WTC11 (cell line): ENCODE results near the gene FLT4. TPM values are rescaled to one million over a fixed set of nuclear protein-coding genes. Genes with fewer than 3 reads are reported as not detected.
A peak's percentile ranks its signal among the peaks of the same experiment; 100 is the strongest.

Experiments
- ATAC-seq: fragments of 200-7000 bp; cut with Tn5 transposase; 2 replicates; pipeline ENCODE4 v1.10.0; 2021; ENCODE audit warnings: mild to moderate bottlenecking, moderate library complexity
- CTCF ChIA-PET: fragments of 300-600 bp; sonication (Branson Sonifier 250); formaldehyde crosslinking; loops from one replicate; lab custom pipeline; 2021; ENCODE audit warnings: antibody characterized with exemption; lab: Charles Lee
- POLR2A ChIA-PET: fragments of 350-600 bp; sonication (Branson Sonifier 250); formaldehyde crosslinking; loops from one replicate; lab custom pipeline; 2021; ENCODE audit warnings: antibody characterized with exemption; lab: Charles Lee
- DNase-seq: peaks from one replicate; pipeline ENCODE4 v3.0.0; 2021; ENCODE audit warnings: low spot score
- H3K27ac Mint-ChIP-seq: 2 replicates; pipeline ENCODE4 v1.8.0; 2021; ENCODE audit warnings: mixed read lengths
- H3K27me3 Mint-ChIP-seq: 2 replicates; pipeline ENCODE4 v1.8.0; 2021; ENCODE audit warnings: low read depth, mild to moderate bottlenecking, moderate library complexity, mixed read lengths
- H3K36me3 Mint-ChIP-seq: 2 replicates; pipeline ENCODE4 v1.8.0; 2021; ENCODE audit warnings: mixed read lengths
- H3K4me1 Mint-ChIP-seq: 2 replicates; pipeline ENCODE4 v1.8.0; 2022; ENCODE audit warnings: mixed read lengths
- H3K4me3 Mint-ChIP-seq: 2 replicates; pipeline ENCODE4 v1.8.0; 2021; ENCODE audit warnings: mild to moderate bottlenecking, moderate library complexity, mixed read lengths
- H3K9me3 Mint-ChIP-seq: 2 replicates; pipeline ENCODE4 v1.8.0; 2021; ENCODE audit warnings: mixed read lengths
- ESRRA ChIP-seq: sonication (generic); formaldehyde crosslinking; IDR thresholded peaks from 2 replicates; pipeline ENCODE4 v1.8.1; 2022; ENCODE audit warnings: mild to moderate bottlenecking, missing genetic modification reagents, borderline replicate concordance
- GABPB1 ChIP-seq: sonication (generic); formaldehyde crosslinking; IDR thresholded peaks from 2 replicates; pipeline ENCODE4 v1.8.1; 2023; ENCODE audit warnings: mild to moderate bottlenecking, missing genetic modification reagents
- ZBTB21 ChIP-seq: sonication (generic); formaldehyde crosslinking; IDR thresholded peaks from 2 replicates; pipeline ENCODE4 v1.8.1; 2023; ENCODE audit warnings: mild to moderate bottlenecking, missing genetic modification reagents, borderline replicate concordance
- ZNF138 ChIP-seq: sonication (generic); formaldehyde crosslinking; conservative IDR thresholded peaks from 2 replicates; pipeline ENCODE4 v1.8.1; 2022; ENCODE audit warnings: mild to moderate bottlenecking, moderate library complexity, missing genetic modification reagents
- ZNF232 ChIP-seq: sonication (generic); formaldehyde crosslinking; IDR thresholded peaks from 2 replicates; pipeline ENCODE4 v1.8.0; 2022; ENCODE audit warnings: mild to moderate bottlenecking, missing genetic modification reagents
- ZNF671 ChIP-seq: fragments of 250-450 bp; sonication (Bioruptor Pico); IDR thresholded peaks from 2 replicates; pipeline ENCODE4 v1.8.0; 2021; ENCODE audit warnings: mild to moderate bottlenecking
- total RNA-seq: library from RNA; stranded (reverse); gene quantifications from 3 replicates; pipeline ENCODE4 v1.2.3, GENCODE V29; 2021
- TF ChIP-seq, protein P1 (sequence below): fragments of 250-450 bp; sonication (Bioruptor Pico); IDR thresholded peaks from 2 replicates; pipeline ENCODE4 v2.1.2; 2022; ENCODE audit warnings: mild to moderate bottlenecking, moderate library complexity
- TF ChIP-seq, protein P2 (sequence below): sonication (generic); formaldehyde crosslinking; IDR thresholded peaks from 2 replicates; pipeline ENCODE4 v1.8.0; 2022; ENCODE audit warnings: mild to moderate bottlenecking, missing genetic modification reagents
- TF ChIP-seq, protein P3 (sequence below): fragments of 250-450 bp; sonication (Bioruptor Pico); IDR thresholded peaks from 2 replicates; pipeline ENCODE4 v1.9.0; 2021; ENCODE audit warnings: moderate library complexity, mild to moderate bottlenecking, inconsistent platforms, borderline replicate concordance
- TF ChIP-seq, protein P4 (sequence below): sonication (generic); formaldehyde crosslinking; IDR thresholded peaks from 2 replicates; pipeline ENCODE4 v1.8.1; 2023; ENCODE audit warnings: mild to moderate bottlenecking, moderate library complexity, missing genetic modification reagents
- TF ChIP-seq, protein P5 (sequence below): sonication (generic); formaldehyde crosslinking; IDR thresholded peaks from 2 replicates; pipeline ENCODE4 v1.8.1; 2022; ENCODE audit warnings: missing genetic modification reagents, borderline replicate concordance
- TF ChIP-seq, protein P6 (sequence below): sonication (generic); formaldehyde crosslinking; IDR thresholded peaks from 2 replicates; pipeline ENCODE4 v1.8.0; 2023; ENCODE audit warnings: missing genetic modification reagents, mild to moderate bottlenecking, borderline replicate concordance
- TF ChIP-seq, protein P7 (sequence below): fragments of 250-450 bp; sonication (Bioruptor Pico); IDR thresholded peaks from 2 replicates; pipeline ENCODE4 v1.8.0; 2021; ENCODE audit warnings: mild to moderate bottlenecking

FLT4 gene
- total RNA-seq, 1 experiment from 2014 or later = 12.4 TPM

DNA sequence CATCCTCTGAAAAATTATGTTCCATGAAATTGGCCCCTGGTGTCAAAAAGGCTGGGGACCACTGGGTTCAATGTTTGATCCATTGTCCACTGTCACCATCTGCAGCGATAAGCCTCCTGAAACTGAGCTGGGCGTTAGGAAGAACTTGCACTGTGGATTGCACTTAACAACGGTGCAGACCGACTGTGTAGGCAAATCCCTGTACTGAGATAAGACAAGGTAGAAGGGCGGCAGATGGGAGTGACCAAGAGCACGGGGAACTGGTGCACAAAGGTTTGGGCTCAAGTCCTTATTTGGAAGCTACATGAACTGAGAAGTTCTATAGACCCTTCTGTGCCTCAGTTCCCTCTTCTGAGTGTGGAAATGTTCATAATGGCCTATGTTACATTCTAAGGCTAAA lies 41.6 kb upstream of the FLT4 start (continued):
- TF ChIP-seq, protein P1, sequence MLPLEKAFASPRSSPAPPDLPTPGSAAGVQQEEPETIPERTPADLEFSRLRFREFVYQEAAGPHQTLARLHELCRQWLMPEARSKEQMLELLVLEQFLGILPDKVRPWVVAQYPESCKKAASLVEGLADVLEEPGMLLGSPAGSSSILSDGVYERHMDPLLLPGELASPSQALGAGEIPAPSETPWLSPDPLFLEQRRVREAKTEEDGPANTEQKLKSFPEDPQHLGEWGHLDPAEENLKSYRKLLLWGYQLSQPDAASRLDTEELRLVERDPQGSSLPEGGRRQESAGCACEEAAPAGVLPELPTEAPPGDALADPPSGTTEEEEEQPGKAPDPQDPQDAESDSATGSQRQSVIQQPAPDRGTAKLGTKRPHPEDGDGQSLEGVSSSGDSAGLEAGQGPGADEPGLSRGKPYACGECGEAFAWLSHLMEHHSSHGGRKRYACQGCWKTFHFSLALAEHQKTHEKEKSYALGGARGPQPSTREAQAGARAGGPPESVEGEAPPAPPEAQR (CRISPR knock-in tag) = no peak
- TF ChIP-seq, protein P2, sequence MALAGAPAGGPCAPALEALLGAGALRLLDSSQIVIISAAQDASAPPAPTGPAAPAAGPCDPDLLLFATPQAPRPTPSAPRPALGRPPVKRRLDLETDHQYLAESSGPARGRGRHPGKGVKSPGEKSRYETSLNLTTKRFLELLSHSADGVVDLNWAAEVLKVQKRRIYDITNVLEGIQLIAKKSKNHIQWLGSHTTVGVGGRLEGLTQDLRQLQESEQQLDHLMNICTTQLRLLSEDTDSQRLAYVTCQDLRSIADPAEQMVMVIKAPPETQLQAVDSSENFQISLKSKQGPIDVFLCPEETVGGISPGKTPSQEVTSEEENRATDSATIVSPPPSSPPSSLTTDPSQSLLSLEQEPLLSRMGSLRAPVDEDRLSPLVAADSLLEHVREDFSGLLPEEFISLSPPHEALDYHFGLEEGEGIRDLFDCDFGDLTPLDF (CRISPR knock-in tag) = no peak
- TF ChIP-seq, protein P3, sequence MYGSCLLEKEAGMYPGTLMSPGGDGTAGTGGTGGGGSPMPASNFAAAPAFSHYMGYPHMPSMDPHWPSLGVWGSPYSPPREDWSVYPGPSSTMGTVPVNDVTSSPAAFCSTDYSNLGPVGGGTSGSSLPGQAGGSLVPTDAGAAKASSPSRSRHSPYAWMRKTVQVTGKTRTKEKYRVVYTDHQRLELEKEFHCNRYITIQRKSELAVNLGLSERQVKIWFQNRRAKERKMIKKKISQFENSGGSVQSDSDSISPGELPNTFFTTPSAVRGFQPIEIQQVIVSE (CRISPR knock-in tag) = no peak
- TF ChIP-seq GABPB1 (CRISPR knock-in tag) = no peak
- TF ChIP-seq ZBTB21 (CRISPR knock-in tag) = no peak
- TF ChIP-seq, protein P4, sequence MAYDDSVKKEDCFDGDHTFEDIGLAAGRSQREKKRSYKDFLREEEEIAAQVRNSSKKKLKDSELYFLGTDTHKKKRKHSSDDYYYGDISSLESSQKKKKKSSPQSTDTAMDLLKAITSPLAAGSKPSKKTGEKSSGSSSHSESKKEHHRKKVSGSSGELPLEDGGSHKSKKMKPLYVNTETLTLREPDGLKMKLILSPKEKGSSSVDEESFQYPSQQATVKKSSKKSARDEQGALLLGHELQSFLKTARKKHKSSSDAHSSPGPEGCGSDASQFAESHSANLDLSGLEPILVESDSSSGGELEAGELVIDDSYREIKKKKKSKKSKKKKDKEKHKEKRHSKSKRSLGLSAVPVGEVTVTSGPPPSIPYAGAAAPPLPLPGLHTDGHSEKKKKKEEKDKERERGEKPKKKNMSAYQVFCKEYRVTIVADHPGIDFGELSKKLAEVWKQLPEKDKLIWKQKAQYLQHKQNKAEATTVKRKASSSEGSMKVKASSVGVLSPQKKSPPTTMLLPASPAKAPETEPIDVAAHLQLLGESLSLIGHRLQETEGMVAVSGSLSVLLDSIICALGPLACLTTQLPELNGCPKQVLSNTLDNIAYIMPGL (CRISPR knock-in tag) = no peak
- no peak for TF ChIP-seq ZNF671 (CRISPR knock-in tag)
- TF ChIP-seq, all 79 proteins: peak for 0

DNA sequence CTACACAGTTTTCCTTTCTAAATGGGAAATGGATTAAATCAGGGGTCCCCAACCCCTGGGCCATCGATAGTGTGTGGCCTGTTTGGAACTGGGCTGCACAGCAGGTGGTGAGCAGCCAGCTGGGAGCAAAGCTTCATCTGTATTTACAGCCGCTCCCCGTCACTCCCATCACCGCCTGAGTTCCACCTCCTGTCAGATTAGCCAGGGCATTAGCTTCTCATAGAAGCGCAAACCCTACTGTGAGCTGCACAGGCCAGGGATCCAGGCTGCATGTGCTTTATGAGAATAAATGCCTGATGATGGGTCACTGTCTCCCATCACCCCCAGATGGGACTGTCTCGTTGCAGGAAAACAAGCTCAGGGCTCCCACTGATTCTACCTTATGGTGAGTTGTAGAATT lies 41.2 kb upstream of the FLT4 start:
- ATAC-seq (no peak), DNase-seq (no peak)
- CTCF ChIA-PET = interaction anchor here (2.8 kb wide), 1 partner anchor 28 kb away, joined by 9 read pairs; no protein-coding TSS in a partner anchor
- H3K4me1 Mint-ChIP-seq = peaks cover 26% of the 10 kb centered on the region
- H3K9me3 Mint-ChIP-seq = peaks cover 2% of the 10 kb centered on the region; the same call in 1 of the 2 replicates
- no peak overlapping the region for H3K4me3 Mint-ChIP-seq
- TF ChIP-seq, protein P3 (CRISPR knock-in tag) = no peak
- H3K27me3 Mint-ChIP-seq = no peaks in the 10 kb centered on the region
- H3K27ac Mint-ChIP-seq = no peak overlapping the region
- no peaks in the 10 kb centered on the region for H3K36me3 Mint-ChIP-seq
- POLR2A ChIA-PET = no interaction called here

DNA sequence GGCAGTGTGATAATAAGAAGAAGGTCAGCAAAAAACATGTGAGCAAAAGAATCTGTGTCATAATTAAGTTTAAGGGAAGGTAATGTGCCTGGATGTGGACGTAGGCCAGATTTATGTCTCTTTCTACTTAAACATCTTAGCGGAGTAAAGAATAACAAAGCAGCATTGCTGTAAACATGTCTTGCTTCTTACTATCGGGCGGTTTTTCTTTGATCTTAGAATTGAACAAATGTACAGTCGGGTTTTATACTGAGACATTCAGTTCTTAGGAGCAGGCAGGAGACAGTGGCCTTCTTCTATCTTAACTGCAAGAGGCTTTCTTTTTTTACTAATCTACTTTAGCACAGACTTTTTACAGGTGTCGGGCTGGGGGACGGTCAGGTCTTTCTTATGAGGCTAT lies 40.4 kb upstream of the FLT4 start:
- no peaks in the 10 kb centered on the region for H3K36me3 Mint-ChIP-seq
- no peak for TF ChIP-seq ZNF232 (CRISPR knock-in tag)
- no peak for TF ChIP-seq ZNF138
- TF ChIP-seq, all 79 proteins: peak for 0
- H3K27ac Mint-ChIP-seq = no peak overlapping the region
- H3K27me3 Mint-ChIP-seq = no peaks in the 10 kb centered on the region; the same call in 1 of the 2 replicates
- H3K4me3 Mint-ChIP-seq = no peak overlapping the region
- no peak for DNase-seq
- ChIA-PET POLR2A (no interaction called here), CTCF (interaction anchor here (2.8 kb wide), 1 partner anchor 29 kb away, joined by 9 read pairs; no protein-coding TSS in a partner anchor)
- peaks cover 28% of the 10 kb centered on the region for H3K4me1 Mint-ChIP-seq
- no peaks in the 10 kb centered on the region for H3K9me3 Mint-ChIP-seq
- ATAC-seq = no peak

DNA sequence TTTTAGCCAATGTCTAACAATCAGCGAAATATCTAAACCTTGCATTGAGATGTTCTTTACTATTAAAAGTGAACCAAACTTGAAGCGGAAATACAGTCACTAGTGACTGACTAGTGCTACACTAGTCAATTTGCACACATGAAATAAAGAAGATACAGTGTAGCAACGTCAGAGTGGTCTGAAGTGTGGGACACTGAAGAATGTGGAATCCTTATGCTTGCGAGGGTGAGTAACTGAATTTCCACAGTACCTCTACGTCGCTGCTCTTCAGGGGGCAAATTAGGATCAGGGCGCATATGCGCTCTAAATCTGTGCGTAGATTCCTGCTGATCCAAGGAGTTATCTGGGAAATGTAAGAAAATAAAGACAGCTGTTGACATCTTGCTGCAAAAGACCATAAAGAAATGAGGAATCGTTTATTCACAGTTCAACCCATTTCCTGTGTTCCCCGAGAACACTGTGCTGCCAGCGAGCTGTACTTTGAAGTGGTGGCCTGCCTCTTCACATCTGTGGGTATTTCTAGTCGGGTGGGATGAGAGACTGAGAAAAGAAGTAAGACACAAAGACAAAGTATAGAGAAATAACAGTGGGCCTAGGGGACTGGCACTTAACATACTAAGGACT lies 39.8 kb upstream of the FLT4 start:
- ATAC-seq = no peak; the same call in 1 of the 2 replicates
- TF ChIP-seq, protein P5, sequence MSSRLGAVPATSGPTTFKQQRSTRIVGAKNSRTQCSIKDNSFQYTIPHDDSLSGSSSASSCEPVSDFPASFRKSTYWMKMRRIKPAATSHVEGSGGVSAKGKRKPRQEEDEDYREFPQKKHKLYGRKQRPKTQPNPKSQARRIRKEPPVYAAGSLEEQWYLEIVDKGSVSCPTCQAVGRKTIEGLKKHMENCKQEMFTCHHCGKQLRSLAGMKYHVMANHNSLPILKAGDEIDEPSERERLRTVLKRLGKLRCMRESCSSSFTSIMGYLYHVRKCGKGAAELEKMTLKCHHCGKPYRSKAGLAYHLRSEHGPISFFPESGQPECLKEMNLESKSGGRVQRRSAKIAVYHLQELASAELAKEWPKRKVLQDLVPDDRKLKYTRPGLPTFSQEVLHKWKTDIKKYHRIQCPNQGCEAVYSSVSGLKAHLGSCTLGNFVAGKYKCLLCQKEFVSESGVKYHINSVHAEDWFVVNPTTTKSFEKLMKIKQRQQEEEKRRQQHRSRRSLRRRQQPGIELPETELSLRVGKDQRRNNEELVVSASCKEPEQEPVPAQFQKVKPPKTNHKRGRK (CRISPR knock-in tag) = no peak
- TF ChIP-seq, protein P6, sequence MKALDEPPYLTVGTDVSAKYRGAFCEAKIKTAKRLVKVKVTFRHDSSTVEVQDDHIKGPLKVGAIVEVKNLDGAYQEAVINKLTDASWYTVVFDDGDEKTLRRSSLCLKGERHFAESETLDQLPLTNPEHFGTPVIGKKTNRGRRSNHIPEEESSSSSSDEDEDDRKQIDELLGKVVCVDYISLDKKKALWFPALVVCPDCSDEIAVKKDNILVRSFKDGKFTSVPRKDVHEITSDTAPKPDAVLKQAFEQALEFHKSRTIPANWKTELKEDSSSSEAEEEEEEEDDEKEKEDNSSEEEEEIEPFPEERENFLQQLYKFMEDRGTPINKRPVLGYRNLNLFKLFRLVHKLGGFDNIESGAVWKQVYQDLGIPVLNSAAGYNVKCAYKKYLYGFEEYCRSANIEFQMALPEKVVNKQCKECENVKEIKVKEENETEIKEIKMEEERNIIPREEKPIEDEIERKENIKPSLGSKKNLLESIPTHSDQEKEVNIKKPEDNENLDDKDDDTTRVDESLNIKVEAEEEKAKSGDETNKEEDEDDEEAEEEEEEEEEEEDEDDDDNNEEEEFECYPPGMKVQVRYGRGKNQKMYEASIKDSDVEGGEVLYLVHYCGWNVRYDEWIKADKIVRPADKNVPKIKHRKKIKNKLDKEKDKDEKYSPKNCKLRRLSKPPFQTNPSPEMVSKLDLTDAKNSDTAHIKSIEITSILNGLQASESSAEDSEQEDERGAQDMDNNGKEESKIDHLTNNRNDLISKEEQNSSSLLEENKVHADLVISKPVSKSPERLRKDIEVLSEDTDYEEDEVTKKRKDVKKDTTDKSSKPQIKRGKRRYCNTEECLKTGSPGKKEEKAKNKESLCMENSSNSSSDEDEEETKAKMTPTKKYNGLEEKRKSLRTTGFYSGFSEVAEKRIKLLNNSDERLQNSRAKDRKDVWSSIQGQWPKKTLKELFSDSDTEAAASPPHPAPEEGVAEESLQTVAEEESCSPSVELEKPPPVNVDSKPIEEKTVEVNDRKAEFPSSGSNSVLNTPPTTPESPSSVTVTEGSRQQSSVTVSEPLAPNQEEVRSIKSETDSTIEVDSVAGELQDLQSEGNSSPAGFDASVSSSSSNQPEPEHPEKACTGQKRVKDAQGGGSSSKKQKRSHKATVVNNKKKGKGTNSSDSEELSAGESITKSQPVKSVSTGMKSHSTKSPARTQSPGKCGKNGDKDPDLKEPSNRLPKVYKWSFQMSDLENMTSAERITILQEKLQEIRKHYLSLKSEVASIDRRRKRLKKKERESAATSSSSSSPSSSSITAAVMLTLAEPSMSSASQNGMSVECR (CRISPR knock-in tag) = no peak
- no peak for TF ChIP-seq ESRRA (CRISPR knock-in tag)
- TF ChIP-seq, protein P7, sequence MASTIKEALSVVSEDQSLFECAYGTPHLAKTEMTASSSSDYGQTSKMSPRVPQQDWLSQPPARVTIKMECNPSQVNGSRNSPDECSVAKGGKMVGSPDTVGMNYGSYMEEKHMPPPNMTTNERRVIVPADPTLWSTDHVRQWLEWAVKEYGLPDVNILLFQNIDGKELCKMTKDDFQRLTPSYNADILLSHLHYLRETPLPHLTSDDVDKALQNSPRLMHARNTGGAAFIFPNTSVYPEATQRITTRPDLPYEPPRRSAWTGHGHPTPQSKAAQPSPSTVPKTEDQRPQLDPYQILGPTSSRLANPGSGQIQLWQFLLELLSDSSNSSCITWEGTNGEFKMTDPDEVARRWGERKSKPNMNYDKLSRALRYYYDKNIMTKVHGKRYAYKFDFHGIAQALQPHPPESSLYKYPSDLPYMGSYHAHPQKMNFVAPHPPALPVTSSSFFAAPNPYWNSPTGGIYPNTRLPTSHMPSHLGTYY (CRISPR knock-in tag) = no peak

More for the DNA sequence above, 39.8 kb upstream of the FLT4 start:
- Mint-ChIP-seq H3K9me3 (no peaks in the 10 kb centered on the region), H3K4me3 (no peak overlapping the region), H3K4me1 (peaks cover 30% of the 10 kb centered on the region), H3K36me3 (no peaks in the 10 kb centered on the region), H3K27me3 (no peaks in the 10 kb centered on the region; the same call in 1 of the 2 replicates), H3K27ac (peak overlapping the region; percentile 16; the same call in 1 of the 2 replicates)
- ChIA-PET POLR2A (no interaction called here), CTCF (interaction anchor here (2.8 kb wide), 1 partner anchor 29 kb away, joined by 9 read pairs; no protein-coding TSS in a partner anchor)
- DNase-seq = no peak
